Activated CD4-positive, alpha-beta T cell treated with anti-CD3 and anti-CD28 coated beads for 4 hours (primary cell): Measurements from ENCODE around the gene GJB6.
A peak's percentile ranks its signal among the peaks of the same experiment; 100 is the strongest.

ENCODE experiments used
- DNase-seq, 2 donors: peaks; one replicate each; pipeline ENCODE4 v3.0.0-alpha.2; 2020

Gene GJB6

DNA sequence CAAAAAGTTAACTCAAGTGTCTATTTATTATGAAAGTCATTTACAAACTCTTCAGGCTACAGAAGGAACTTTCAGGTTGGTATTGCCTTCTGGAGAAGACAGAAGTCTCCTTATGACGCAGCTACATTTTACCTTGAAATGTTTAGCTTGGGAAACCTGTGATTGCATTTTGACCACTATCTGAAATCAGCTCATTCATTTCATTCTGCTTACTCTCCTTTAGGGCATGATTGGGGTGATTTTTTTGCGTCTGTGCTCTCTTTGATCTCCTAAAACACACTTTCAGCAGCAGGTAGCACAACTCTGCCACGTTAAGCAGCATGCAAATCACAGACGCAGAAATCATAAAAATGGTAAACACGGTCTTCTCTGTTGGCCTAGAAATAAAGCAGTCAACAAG lies 9.6 kb downstream of the GJB6 start:
- no peak for DNase-seq

GRCh38 chr13:20221772-20222171 lies 10.3 kb downstream of the GJB6 start:
- no peak for DNase-seq

GRCh38 chr13:20219577-20219976 lies 12.5 kb downstream of the GJB6 start:
- no peak for DNase-seq

DNA sequence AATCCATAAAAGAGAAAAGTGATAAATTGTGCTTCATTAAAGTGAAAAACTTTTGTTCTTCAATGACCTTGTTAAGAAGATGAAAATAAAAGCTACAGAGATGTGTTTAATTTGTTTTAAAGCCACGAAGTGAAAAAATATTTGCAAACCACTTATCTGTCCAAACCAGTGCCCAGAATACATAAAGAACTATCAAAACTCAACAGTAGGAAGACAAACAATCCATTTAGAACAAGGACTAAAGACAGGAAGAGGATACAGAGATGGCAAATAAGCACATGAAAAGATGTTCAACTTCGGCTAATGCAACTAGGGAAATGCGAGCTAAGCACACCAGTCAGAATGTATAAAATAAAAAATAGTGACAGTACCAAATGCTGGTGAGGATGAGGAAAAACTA lies 15.0 kb downstream of the GJB6 start:
- DNase-seq: no peak

DNA sequence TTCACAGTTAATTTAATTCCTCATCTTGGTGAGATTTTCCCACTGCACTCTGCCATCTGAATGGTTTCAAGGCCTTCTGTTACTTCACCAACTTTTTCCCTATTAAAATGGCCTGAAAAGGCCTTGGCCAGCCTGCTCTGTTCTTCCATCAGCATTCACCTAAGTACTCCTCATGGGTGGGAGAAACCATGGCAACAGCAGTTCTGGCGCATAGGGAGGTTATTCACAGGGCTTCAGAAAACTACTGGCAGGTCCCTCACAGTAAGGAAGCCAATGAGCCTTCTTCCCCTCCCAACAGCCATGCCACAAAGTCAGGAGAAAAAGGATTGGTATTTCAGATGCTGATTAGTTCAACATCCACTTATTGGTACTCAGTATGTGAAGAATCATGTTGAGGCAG lies 22.2 kb downstream of the GJB6 start:
- DNase-seq: no peak

GRCh38 chr13:20206698-20207235 lies 25.4 kb downstream of the GJB6 start:
- DNase-seq: no peak

DNA sequence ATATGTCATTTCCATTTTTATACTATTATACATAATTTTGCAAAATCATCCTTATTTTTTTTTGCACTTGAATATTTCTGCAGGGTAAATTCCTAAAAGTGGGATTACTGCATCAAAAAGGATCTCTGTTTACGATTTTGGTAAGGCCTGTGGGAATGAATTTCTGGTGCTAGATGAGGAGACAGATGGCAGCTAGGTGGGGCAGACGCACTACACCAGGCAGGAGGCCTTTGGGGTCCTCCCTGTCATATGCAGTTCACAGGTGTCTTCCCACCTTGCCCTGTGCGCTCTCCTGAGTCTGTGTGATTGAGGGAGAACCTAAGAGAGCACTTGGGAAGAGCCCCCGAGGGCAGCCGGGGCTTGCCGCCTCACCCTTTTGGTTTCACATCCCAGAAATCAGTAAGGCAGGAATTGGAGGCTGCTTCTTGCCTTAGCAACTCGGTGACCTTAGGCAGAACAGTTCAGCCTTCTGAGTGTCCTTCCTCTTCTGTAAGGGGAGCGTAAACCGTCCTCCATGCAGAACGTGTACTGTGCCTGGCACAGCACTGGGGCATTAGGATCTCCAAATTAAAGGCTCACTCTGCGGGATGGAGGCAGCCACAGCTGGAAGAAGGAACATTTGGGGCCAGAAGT lies 25.9 kb downstream of the GJB6 start:
- DNase-seq: no peak

GRCh38 chr13:20198781-20199180 lies 33.3 kb downstream of the GJB6 start:
- no peak for DNase-seq

DNA sequence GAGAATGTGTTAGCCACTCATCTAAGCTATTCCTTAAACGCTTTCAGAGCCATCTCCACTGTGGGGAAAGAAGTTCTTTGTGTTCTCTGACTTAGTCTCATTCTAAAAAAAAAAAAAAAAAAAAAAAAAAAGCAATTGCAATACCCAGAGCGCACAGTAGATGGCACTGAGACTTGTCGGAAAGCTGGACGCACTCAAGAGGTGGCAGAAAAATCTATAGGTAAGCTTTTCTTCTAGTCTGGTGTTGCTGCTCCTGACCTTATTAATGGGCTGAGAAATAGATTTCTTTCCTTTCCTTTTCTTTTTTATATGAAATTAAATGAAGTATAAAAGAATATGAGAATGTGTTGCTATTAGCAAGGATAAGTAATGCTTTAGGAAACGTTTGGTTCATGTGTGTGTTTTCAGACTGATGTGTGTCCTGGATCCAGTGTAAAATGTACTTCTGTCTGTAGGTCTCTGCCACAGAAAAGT lies 34.7 kb downstream of the GJB6 start:
- DNase-seq: peak; percentile 9 to 31

GRCh38 chr13:20195801-20196200 lies 36.3 kb downstream of the GJB6 start:
- no peak for DNase-seq

- no peak for DNase-seq
Observed at GRCh38 chr13:20193907-20194631, 38.0 kb downstream of the GJB6 start.

GRCh38 chr13:20193162-20193906 lies 38.8 kb downstream of the GJB6 start:
- DNase-seq: no peak

GRCh38 chr13:20192836-20193161 lies 39.3 kb downstream of the GJB6 start, which contains the start of gene GJB2:
Gene GJB2 (minus strand): TSS chr13:20192938. CDS start chr13:20189581, 3,357 bp downstream.
- no peak for DNase-seq

GRCh38 chr13:20192158-20192835 lies 39.8 kb downstream of the GJB6 start:
- DNase-seq: peak in 1 of 2 donors; percentile 12

DNA sequence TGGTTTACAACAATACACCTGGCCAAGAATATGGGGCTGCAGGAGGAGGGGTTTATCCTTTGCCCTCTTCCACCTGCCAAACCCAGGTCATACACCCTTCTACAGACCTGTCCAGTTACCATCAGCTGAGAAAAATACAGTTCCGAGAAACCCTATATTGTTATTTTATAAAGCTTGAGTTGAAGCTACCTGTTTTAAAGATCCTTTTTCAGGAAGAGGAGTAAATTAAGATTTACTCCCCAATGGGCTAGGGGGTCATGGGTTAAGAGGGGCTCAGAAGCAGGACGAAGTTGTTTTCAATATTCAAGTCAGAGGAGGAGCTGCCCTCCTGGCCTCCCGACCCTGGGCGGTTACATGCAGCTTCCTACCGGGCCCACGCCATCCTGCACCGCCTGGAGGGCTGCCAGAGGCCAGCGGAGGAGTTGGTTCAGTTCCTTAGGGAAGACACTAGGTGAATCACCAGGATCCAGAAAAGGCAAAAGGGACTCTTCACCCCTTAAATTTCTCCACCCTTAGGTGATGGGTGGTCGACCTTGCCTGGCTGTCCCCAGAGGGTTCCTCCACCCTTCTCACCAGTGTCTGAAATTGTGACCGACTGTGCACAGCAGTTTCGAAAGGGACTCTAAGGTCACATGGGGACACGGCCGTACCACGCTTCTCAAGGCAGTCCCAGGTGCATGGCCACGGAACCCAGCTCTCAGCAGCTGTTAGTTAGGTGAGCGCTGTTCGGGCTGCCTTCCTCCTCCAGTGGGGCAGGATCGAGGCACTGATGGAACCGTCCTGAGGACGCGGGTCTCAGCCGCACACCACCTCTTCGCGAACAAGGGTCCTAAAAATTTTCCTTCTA lies 40.6 kb downstream of the GJB6 start:
- DNase-seq: no peak

DNA sequence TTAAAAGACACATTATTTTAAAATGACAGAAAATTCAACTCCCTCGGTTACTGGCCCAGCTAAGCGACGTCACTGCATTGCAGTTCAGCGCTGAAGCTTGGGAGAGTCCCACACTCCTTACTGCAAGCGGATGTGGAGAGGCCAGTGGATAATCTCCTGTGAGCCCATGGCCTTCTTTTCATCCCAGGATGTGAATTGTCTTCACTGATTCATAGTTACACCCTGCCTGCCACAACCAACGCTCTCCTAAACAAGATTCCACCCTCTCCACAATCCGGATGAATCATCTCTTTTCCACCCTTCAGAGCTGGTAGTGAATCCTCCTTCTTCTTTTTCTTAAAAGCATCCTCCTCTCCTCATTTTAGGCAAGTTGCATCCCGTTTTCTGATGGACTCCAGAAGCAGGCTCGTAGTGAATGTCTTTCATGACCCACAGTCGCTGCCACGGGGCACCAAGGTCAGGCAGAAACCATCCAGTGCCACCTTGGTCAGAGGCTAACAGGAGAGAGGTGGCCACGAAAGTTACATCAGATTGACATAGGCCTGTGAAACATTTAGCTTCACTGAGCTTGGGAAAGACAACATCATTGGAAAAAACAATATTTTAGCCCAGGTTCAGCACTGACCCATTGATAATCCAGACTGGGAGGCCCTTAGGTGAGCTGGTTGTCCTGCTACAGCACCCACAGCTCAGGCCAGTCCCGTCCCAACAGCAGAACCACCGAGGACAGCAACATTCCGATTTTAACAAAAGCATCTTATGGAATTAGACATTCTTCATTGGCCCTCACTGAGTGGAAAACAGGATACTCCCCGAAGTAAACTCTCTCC lies 41.4 kb downstream of the GJB6 start:
- no peak for DNase-seq

- DNase-seq: no peak
Observed at GRCh38 chr13:20190076-20190475, 42.0 kb downstream of the GJB6 start.

GRCh38 chr13:20188667-20189553 lies 43.2 kb downstream of the GJB6 start:
- DNase-seq: no peak

DNA sequence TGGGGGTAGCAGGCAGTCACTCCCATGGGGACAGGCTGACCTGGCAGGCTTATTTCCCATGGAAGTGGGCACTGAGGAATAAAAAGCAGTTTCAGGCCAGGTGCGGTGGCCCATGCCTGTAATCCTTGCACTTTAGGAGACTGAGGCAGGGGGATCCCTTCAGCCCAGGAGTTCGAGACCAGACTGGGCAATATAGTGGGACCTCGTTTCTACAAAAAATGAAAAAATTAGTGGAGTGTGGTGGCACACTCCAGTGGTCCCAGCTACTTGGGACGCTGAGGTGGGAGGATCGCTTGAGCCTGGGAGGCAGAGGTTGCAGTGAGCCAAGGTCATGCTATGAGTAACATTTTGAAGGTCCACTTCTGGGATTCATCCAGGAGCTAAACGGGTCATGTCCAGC lies 45.3 kb downstream of the GJB6 start:
- no peak for DNase-seq
